Smooth muscle cell (in vitro differentiated cells): ENCODE data around the gene CFD. TPM values are rescaled to one million over a fixed set of nuclear protein-coding genes. Genes with fewer than 3 reads are reported as not detected.
"Not testable (repeated sequence)": the region's sequence is repeated elsewhere in the genome, so short reads cannot be mapped to it uniquely, and the experiment has no call there.

Experiments
- DNase-seq: peaks from one replicate; lab custom pipeline; 2025; ENCODE audit not compliant: unreplicated experiment; lab: John Stamatoyannopoulos, UW
- H2AFZ ChIP-seq: fragments of 200-600 bp; sonication (generic); 2 replicates; pipeline ENCODE4 v1.6.0; 2016; ENCODE audit warnings: antibody characterized with exemption, low read depth, mild to moderate bottlenecking
- H3F3A ChIP-seq: fragments of 200-600 bp; sonication (generic); 2 replicates; pipeline ENCODE4 v1.6.0; 2017; ENCODE audit warnings: antibody characterized with exemption, low read depth
- H3K27ac ChIP-seq: fragments of 200-600 bp; sonication (generic); 2 replicates; pipeline ENCODE4 v1.5.1; 2016; ENCODE audit warnings: low read depth, mild to moderate bottlenecking
- H3K27me3 ChIP-seq: fragments of 200-600 bp; sonication (generic); 2 replicates; pipeline ENCODE4 v1.6.1; 2016; ENCODE audit warnings: low read depth, mild to moderate bottlenecking
- H3K36me3 ChIP-seq: fragments of 200-600 bp; sonication (generic); 2 replicates; pipeline ENCODE4 v1.5.1; 2016; ENCODE audit warnings: low read depth
- H3K4me1 ChIP-seq: fragments of 200-600 bp; sonication (generic); 2 replicates; pipeline ENCODE4 v1.5.1; 2016; ENCODE audit warnings: low read depth
- H3K4me2 ChIP-seq: fragments of 200-600 bp; sonication (generic); 2 replicates; pipeline ENCODE4 v1.6.0; 2016; ENCODE audit warnings: mild to moderate bottlenecking
- H3K4me3 ChIP-seq: fragments of 200-600 bp; sonication (generic); 2 replicates; pipeline ENCODE4 v1.5.1; 2016; ENCODE audit warnings: mild to moderate bottlenecking
- H3K79me2 ChIP-seq: fragments of 200-600 bp; sonication (generic); 2 replicates; pipeline ENCODE4 v1.6.0; 2016; ENCODE audit warnings: low read depth, mild to moderate bottlenecking
- H3K9ac ChIP-seq: fragments of 200-600 bp; sonication (generic); 2 replicates; pipeline ENCODE4 v1.6.0; 2016; ENCODE audit warnings: low read depth
- H3K9me3 ChIP-seq: fragments of 200-600 bp; sonication (generic); replicated peaks from 2 replicates; pipeline ENCODE4 v1.5.1; 2016; ENCODE audit warnings: low read depth
- H4K20me1 ChIP-seq: fragments of 200-600 bp; sonication (generic); 2 replicates; pipeline ENCODE4 v1.6.0; 2016; ENCODE audit warnings: low read depth
- WGBS: methylation state at CpG from one replicate; pipeline ENCODE4 v1.1.7; 2016; ENCODE audit warnings: low lambda C conversion rate; 5-methylcytosine and 5-hydroxymethylcytosine counted together
- polyA plus RNA-seq: library from polyadenylated mRNA; unstranded; fragments of >200 nt; fragmentation: Nextera tagmentation; extraction: Ambion mirVana; gene quantifications from 2 replicates; pipeline ENCODE4 v1.2.1, GENCODE V29; 2016
- total RNA-seq: library from RNA; depleted of rRNA; stranded (reverse); fragments of >200 nt; gene quantifications from 2 replicates; pipeline ENCODE4 v1.2.3, GENCODE V29; 2014
- TF ChIP-seq, protein P1 (sequence below): fragments of 200-600 bp; sonication (generic); IDR thresholded peaks from 2 replicates; pipeline ENCODE4 v1.5.1; 2017; ENCODE audit warnings: borderline replicate concordance, mild to moderate bottlenecking, antibody characterized with exemption; ENCODE audit not compliant: insufficient read depth, poor library complexity, severe bottlenecking

CFD gene
- total and polyA plus RNA-seq, 2 experiments from 2014 or later, result 0.34 TPM; not detected in 1

DNA sequence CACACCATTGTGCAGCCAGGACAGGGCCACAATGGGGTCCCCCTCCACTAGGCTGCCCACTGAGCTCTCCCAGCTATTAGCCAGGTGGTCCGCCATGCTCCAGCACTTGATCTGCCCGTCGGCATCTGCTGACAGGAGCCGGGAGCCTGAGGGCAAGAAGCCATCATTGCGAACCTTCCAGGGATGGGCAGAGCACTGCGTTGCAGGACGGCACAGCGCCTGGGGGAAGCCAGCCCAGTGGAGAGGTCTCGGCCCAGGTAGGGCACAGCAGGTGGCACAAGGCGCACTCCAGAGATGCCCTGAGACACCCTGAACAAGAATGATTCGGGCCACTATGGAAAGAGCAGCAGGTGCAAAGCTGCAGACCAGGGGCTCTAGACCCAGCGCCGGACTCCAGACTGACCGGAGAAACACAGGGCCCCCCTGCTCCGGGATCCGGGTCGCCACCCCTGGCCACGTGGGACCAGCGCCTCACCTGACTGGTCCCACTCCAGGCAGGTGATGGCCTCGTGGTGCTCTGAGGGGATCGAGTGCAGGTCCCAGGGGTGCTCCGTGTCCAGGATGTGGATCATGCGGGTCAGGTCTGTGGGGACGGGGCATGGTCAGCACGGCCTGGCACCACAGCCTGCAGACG, 30.3 kb downstream of the CFD start:
- no peak overlapping the region for H3K9ac ChIP-seq
- H3K27ac ChIP-seq, result no peak overlapping the region
- peaks cover 32% of the 10 kb centered on the region for H4K20me1 ChIP-seq
- no peaks in the 10 kb centered on the region for H3K27me3 ChIP-seq
- peaks cover 5% of the 10 kb centered on the region for H3F3A ChIP-seq
- no peaks in the 10 kb centered on the region for H3K9me3 ChIP-seq
- DNase-seq, result no peak
- TF ChIP-seq, protein P1, sequence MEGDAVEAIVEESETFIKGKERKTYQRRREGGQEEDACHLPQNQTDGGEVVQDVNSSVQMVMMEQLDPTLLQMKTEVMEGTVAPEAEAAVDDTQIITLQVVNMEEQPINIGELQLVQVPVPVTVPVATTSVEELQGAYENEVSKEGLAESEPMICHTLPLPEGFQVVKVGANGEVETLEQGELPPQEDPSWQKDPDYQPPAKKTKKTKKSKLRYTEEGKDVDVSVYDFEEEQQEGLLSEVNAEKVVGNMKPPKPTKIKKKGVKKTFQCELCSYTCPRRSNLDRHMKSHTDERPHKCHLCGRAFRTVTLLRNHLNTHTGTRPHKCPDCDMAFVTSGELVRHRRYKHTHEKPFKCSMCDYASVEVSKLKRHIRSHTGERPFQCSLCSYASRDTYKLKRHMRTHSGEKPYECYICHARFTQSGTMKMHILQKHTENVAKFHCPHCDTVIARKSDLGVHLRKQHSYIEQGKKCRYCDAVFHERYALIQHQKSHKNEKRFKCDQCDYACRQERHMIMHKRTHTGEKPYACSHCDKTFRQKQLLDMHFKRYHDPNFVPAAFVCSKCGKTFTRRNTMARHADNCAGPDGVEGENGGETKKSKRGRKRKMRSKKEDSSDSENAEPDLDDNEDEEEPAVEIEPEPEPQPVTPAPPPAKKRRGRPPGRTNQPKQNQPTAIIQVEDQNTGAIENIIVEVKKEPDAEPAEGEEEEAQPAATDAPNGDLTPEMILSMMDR, result no peak
- no peak overlapping the region for H3K4me2 ChIP-seq
- no peak overlapping the region for H3K4me3 ChIP-seq
- 99% methylated on average over 25 of the region's 26 CpGs for WGBS
- no peaks in the 10 kb centered on the region for H3K4me1 ChIP-seq
- H2AFZ ChIP-seq, result no peak overlapping the region
- no peaks in the 10 kb centered on the region for H3K36me3 ChIP-seq
- H3K79me2 ChIP-seq, result peaks cover 16% of the 10 kb centered on the region

DNA sequence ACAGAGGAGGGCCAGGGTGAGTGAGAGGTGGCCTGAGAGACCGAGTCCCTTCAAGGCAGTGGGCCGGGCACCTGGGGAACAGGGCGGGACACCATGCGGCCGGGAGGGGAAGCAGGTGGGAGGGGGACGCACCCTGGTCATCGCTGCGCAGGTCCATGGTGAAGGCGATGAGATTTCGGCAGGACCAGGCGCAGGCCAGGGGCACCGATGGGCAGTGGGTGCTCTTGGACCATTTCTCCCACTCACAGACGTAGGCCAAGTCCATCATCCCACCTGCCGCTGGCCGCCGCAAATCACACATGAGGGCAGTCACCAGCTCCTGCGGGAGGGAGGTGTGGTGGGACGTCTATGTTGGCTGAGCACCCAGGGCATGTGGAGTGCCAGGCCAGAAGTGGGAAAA, 31.4 kb downstream of the CFD start:
- peaks cover 16% of the 10 kb centered on the region for H3K79me2 ChIP-seq
- no peaks in the 10 kb centered on the region for H3K4me1 ChIP-seq
- no peaks in the 10 kb centered on the region for H3K36me3 ChIP-seq
- no peak overlapping the region for H2AFZ ChIP-seq
- H3K9ac ChIP-seq, result no peak overlapping the region
- no peaks in the 10 kb centered on the region for H3K9me3 ChIP-seq
- no peak overlapping the region for H3K4me2 ChIP-seq
- H4K20me1 ChIP-seq, result peaks cover 22% of the 10 kb centered on the region
- H3K4me3 ChIP-seq, result no peak overlapping the region
- H3K27ac ChIP-seq, result no peak overlapping the region
- WGBS, result 96% methylated on average over 16 of the region's 18 CpGs
- TF ChIP-seq, protein P1, result no peak
- H3K27me3 ChIP-seq, result no peaks in the 10 kb centered on the region
- peaks cover 5% of the 10 kb centered on the region for H3F3A ChIP-seq
- DNase-seq, result no peak

DNA sequence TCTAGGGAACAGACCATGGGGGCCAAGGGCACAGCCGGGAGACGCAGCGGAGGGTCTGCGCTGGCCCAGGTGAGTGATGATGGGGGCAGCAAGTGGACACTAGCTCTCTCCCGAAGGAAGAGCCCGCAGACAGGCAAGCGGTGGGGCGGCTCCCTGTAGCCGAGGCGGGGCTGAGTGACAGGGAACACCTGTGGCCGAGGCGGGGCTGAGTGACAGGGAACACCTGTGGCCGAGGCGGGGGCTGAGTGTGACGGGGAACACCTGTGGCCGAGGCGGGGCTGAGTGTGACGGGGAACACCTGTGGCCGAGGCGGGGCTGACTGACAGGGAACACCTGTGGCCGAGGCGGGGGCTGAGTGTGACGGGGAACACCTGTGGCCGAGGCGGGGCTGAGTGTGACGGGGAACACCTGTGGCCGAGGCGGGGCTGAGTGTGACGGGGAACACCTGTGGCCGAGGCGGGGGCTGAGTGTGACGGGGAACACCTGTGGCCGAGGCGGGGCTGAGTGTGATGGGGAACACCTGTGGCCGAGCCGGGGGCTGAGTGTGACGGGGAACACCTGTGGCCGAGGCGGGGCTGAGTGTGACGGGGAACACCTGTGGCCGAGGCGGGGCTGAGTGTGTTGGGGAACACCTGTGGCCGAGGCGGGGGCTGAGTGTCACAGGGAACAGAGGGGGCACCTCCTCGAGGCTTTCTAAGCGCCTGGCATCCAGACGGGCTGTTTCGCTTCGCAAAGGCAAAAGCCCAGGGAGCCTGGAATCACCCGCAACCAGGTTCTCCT, 32.1 kb downstream of the CFD start:
- H3K9me3 ChIP-seq, H2AFZ ChIP-seq, H3K4me1 ChIP-seq, DNase-seq, H3K36me3 ChIP-seq, H3K27ac ChIP-seq, H3F3A ChIP-seq, H3K27me3 ChIP-seq: not testable (repeated sequence)
- WGBS, result 95% methylated on average over 15 of the region's 50 CpGs
- peaks cover 16% of the 10 kb centered on the region for H3K79me2 ChIP-seq
- peaks cover 19% of the 10 kb centered on the region for H4K20me1 ChIP-seq
- H3K4me2 ChIP-seq, result peak overlapping the region; percentile 97
- H3K4me3 ChIP-seq, result peak overlapping the region; percentile 97
- peak overlapping the region; percentile 95 for H3K9ac ChIP-seq

DNA sequence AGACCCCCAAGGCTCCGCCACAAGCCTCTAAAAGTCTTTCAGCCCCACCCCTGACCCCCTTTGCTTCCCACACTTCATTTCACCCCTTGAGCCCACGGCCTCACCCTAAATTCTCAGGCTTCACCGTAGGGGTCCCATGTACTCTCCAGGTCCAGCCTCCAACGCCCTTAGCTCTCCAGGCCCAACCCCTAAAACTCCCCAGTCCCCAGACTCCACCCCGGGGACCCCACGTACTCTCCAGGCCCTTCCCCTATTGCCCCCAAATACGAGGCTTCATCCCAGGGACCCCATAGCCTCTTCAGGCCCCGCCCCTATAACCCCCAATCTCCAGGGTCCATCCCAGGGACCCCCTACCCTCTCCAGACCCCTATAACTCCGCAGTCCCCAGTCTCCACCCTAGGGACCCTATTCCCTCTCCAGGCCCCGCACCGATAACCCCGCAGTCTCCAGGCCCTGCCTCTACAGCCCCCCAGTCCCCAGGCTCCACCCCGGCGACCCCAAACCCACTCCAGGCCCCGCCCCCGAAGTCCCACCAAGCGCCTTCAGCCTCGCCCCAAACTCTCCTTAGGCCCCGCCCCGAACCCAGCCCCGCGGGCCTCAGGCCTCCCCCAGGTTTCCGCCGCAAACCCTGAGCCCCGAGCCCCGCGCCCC, 32.9 kb downstream of the CFD start:
- Histone ChIP-seq H3K4me2 (peak overlapping the region; percentile 97), H3K79me2 (peaks cover 16% of the 10 kb centered on the region), H3K27ac (no peak overlapping the region), H3K9ac (peak overlapping the region; percentile 95), H3K4me1 (no peaks in the 10 kb centered on the region), H3F3A (peaks cover 5% of the 10 kb centered on the region), H2AFZ (no peak overlapping the region), H4K20me1 (peaks cover 11% of the 10 kb centered on the region), H3K9me3 (no peaks in the 10 kb centered on the region), H3K4me3 (peak overlapping the region; percentile 97), H3K27me3 (no peaks in the 10 kb centered on the region), H3K36me3 (no peaks in the 10 kb centered on the region)
- no peak for DNase-seq
- TF ChIP-seq, protein P1, result no peak
- 17% methylated on average over 5 of the region's 27 CpGs for WGBS
